CD4-positive, alpha-beta memory T cell (primary cell): ENCODE measurements around the gene ZFPM1. TPM values are rescaled to one million over a fixed set of nuclear protein-coding genes. Genes with fewer than 3 reads are reported as not detected.

ENCODE experiments used
- CTCF ChIA-PET: fragments of 350-600 bp; sonication (Branson Sonifier 250); formaldehyde crosslinking; loops from one replicate; lab custom pipeline; 2021; ENCODE audit warnings: inconsistent platforms; ENCODE audit not compliant: partially characterized antibody; lab: Charles Lee
- POLR2A ChIA-PET: fragments of 350-600 bp; sonication (Branson Sonifier 250); formaldehyde crosslinking; loops from one replicate; lab custom pipeline; 2021; ENCODE audit not compliant: partially characterized antibody; lab: Charles Lee
- DNase-seq, 5 donors: peaks; one replicate each; pipeline versions ENCODE4 v3.0.0 to v3.0.0-alpha.2; 2020 to 2022; ENCODE audit warnings: mixed read lengths in 1 of 5
- H3K27ac ChIP-seq: one replicate; pipeline ENCODE4 v1.7.0; 2013; ENCODE audit warnings: low read depth, low read length
- H3K27me3 ChIP-seq: 2 replicates; pipeline ENCODE4 v1.7.0; 2013; ENCODE audit warnings: mild to moderate bottlenecking, low read length, moderate library complexity; ENCODE audit not compliant: insufficient read depth
- H3K36me3 ChIP-seq: 2 replicates; pipeline ENCODE4 v1.7.0; 2013; ENCODE audit warnings: mild to moderate bottlenecking, low read length, moderate library complexity; ENCODE audit not compliant: insufficient read depth
- H3K4me1 ChIP-seq: 2 replicates; pipeline ENCODE4 v1.7.0; 2013; ENCODE audit warnings: mild to moderate bottlenecking, low read length, moderate library complexity; ENCODE audit not compliant: insufficient read depth
- H3K4me3 ChIP-seq, 2 donors: one replicate each; pipeline ENCODE4 v1.7.0; 2013; ENCODE audit warnings: low read length in 2 of 2, mild to moderate bottlenecking in 1 of 2
- H3K9me3 ChIP-seq, 2 donors: one replicate each; pipeline ENCODE4 v1.7.0; 2013; ENCODE audit warnings: low read length in 2 of 2, control low read depth in 1 of 2; ENCODE audit not compliant: control insufficient read depth in 1 of 2
- H3K27ac Mint-ChIP-seq, 7 donors: one replicate each; pipeline ENCODE4 v1.8.0; 2020 to 2021; ENCODE audit warnings: mixed read lengths in 7 of 7, mild to moderate bottlenecking in 6 of 7, inconsistent platforms in 3 of 7, moderate library complexity in 3 of 7
- H3K27me3 Mint-ChIP-seq, 2 donors: one replicate each; pipeline ENCODE4 v1.8.0; 2020 to 2021; ENCODE audit warnings: mixed read lengths in 2 of 2
- H3K36me3 Mint-ChIP-seq, 2 donors: one replicate each; pipeline ENCODE4 v1.8.0; 2020 to 2021; ENCODE audit warnings: mixed read lengths in 2 of 2, inconsistent platforms in 1 of 2, mild to moderate bottlenecking in 1 of 2
- H3K4me1 Mint-ChIP-seq, 4 donors: one replicate each; pipeline ENCODE4 v1.8.0; 2020 to 2021; ENCODE audit warnings: mixed read lengths in 4 of 4, mild to moderate bottlenecking in 1 of 4
- H3K4me3 Mint-ChIP-seq, 8 donors: one replicate each; pipeline ENCODE4 v1.8.0; 2020 to 2021; ENCODE audit warnings: mixed read lengths in 8 of 8, mild to moderate bottlenecking in 7 of 8, moderate library complexity in 6 of 8, inconsistent platforms in 3 of 8
- H3K9me3 Mint-ChIP-seq, 8 donors: one replicate each; pipeline ENCODE4 v1.8.0; 2020 to 2021; ENCODE audit warnings: mixed read lengths in 8 of 8, mild to moderate bottlenecking in 5 of 8, inconsistent platforms in 3 of 8, moderate library complexity in 1 of 8
- intact Hi-C: fragments of 100-400 bp; cut with micrococcal nuclease; formaldehyde crosslinking; loops from one replicate; pipeline ENCODE4 v1.15.1; 2023
- polyA plus RNA-seq, 2 donors: library from polyadenylated mRNA; unstranded; fragments of 300-500 nt; fragmentation: Illumina TruSeq; gene quantifications; one replicate each; pipeline ENCODE4 v1.2.3, GENCODE V29; 2021
- total RNA-seq, 2 experiments: library from RNA; stranded (reverse); gene quantifications; one replicate each; pipeline ENCODE4 v1.2.3, GENCODE V29; 2021

Gene ZFPM1
- total and polyA plus RNA-seq, 4 experiments from 2014 or later, result 0.07 to 20.5 (median 9.7) TPM

- Mint-ChIP-seq H3K4me3 (no peak overlapping the region), H3K36me3 (no peaks in the 10 kb centered on the region), H3K4me1 (peaks cover 2 to 4% (median 3%) of the 10 kb centered on the region in 4 donors), H3K27me3 (peaks cover 1 to 4% of the 10 kb centered on the region in 2 donors), H3K9me3 (peaks cover 0 to 3% (median 0%) of the 10 kb centered on the region in 8 donors), H3K27ac (no peak overlapping the region)
- intact Hi-C loops, result no loop called here
- Histone ChIP-seq H3K4me1 (peaks cover 4% of the 10 kb centered on the region), H3K4me3 (no peak overlapping the region), H3K9me3 (no peaks in the 10 kb centered on the region), H3K27me3 (no peaks in the 10 kb centered on the region), H3K27ac (no peak overlapping the region), H3K36me3 (no peaks in the 10 kb centered on the region)
- ChIA-PET POLR2A (no interaction called here), CTCF (interaction anchor here (0.9 to 1.3 kb wide), 2 partner anchors 114 to 606 kb away, joined by 3 to 5 read pairs; no protein-coding TSS in a partner anchor)
- no peak for DNase-seq
Measured at GRCh38 chr16:88558457-88559442, 105.7 kb downstream of the ZFPM1 start.

GRCh38 chr16:88560714-88561484 lies 107.8 kb downstream of the ZFPM1 start:
- CTCF ChIA-PET, result interaction anchor here (0.6 to 1.7 kb wide), 12 partner anchors 10 to 297 kb away, joined by 3 to 9 read pairs (median 4); partner anchors contain the start of genes APRT, GALNS, IL17C and TRAPPC2L
- no peak for DNase-seq
- Histone ChIP-seq H3K4me3 (no peak overlapping the region), H3K27ac (no peak overlapping the region), H3K36me3 (no peaks in the 10 kb centered on the region), H3K9me3 (no peaks in the 10 kb centered on the region), H3K4me1 (peaks cover 4% of the 10 kb centered on the region), H3K27me3 (no peaks in the 10 kb centered on the region)
- no peaks in the 10 kb centered on the region for H3K36me3 Mint-ChIP-seq
- H3K4me3 Mint-ChIP-seq, result no peak overlapping the region
- H3K27me3 Mint-ChIP-seq, result peaks cover 0 to 4% of the 10 kb centered on the region in 2 donors
- H3K4me1 Mint-ChIP-seq, result peaks cover 2 to 4% (median 3%) of the 10 kb centered on the region in 4 donors
- POLR2A ChIA-PET, result interaction anchor here (1.2 kb wide), 2 partner anchors 9 to 27 kb away, joined by 3 to 4 read pairs; partner anchors contain the start of gene ZC3H18
- intact Hi-C loops, result loop anchor here (5.0 kb wide), 1 partner anchor 606 kb away; no protein-coding TSS in a partner anchor
- peak overlapping the region in 1 of 7 donors; percentile 36 for H3K27ac Mint-ChIP-seq
- H3K9me3 Mint-ChIP-seq, result peaks cover 0 to 3% (median 0%) of the 10 kb centered on the region in 8 donors

GRCh38 chr16:88561485-88562359 lies 108.6 kb downstream of the ZFPM1 start:
- Histone ChIP-seq H3K4me1 (peaks cover 4% of the 10 kb centered on the region), H3K4me3 (no peak overlapping the region), H3K27me3 (no peaks in the 10 kb centered on the region), H3K9me3 (no peaks in the 10 kb centered on the region), H3K27ac (no peak overlapping the region), H3K36me3 (no peaks in the 10 kb centered on the region)
- DNase-seq, result peak; percentile 40 to 56 (median 50)
- CTCF ChIA-PET, result interaction anchor here (0.6 to 1.7 kb wide), 13 partner anchors 9 to 250 kb away, joined by 3 to 9 read pairs (median 4); partner anchors contain the start of genes APRT, IL17C and ZC3H18
- Mint-ChIP-seq H3K4me1 (peaks cover 2 to 4% (median 3%) of the 10 kb centered on the region in 4 donors), H3K27me3 (peaks cover 0 to 4% of the 10 kb centered on the region in 2 donors), H3K9me3 (no peaks in the 10 kb centered on the region), H3K4me3 (no peak overlapping the region), H3K27ac (peak overlapping the region in 3 of 7 donors; percentile 44 to 82 (median 57)), H3K36me3 (no peaks in the 10 kb centered on the region)
- POLR2A ChIA-PET, result interaction anchor here (1.2 kb wide), 2 partner anchors 8 to 28 kb away, joined by 3 to 4 read pairs; partner anchors contain the start of gene ZC3H18
- intact Hi-C loops, result loop anchor here (1.0 to 5.0 kb wide), 2 partner anchors 118 to 606 kb away; no protein-coding TSS in a partner anchor

- Mint-ChIP-seq H3K27ac (peak overlapping the region in 1 of 7 donors; percentile 40), H3K27me3 (no peaks in the 10 kb centered on the region), H3K36me3 (peaks cover 0 to 2% of the 10 kb centered on the region in 2 donors), H3K4me3 (no peak overlapping the region), H3K9me3 (peaks cover 0 to 2% (median 0%) of the 10 kb centered on the region in 8 donors), H3K4me1 (peaks cover 6 to 17% (median 12%) of the 10 kb centered on the region in 4 donors)
- no peak for DNase-seq
- intact Hi-C loops, result no loop called here
- Histone ChIP-seq H3K4me1 (peaks cover 18% of the 10 kb centered on the region), H3K36me3 (no peaks in the 10 kb centered on the region), H3K27ac (no peak overlapping the region), H3K27me3 (no peaks in the 10 kb centered on the region), H3K9me3 (no peaks in the 10 kb centered on the region), H3K4me3 (no peak overlapping the region)
- ChIA-PET CTCF (interaction anchor here (1.8 kb wide), 1 partner anchor 130 kb away, joined by 4 read pairs; no protein-coding TSS in a partner anchor), POLR2A (no interaction called here)
Measured at GRCh38 chr16:88566158-88566557, 113.1 kb downstream of the ZFPM1 start.

- peaks cover 8% of the 10 kb centered on the region for H3K36me3 ChIP-seq
- H3K4me1 Mint-ChIP-seq, result peaks cover 14 to 38% (median 26%) of the 10 kb centered on the region in 4 donors
- peak overlapping the region; percentile 78 to 91 (median 86) for H3K4me3 Mint-ChIP-seq
- no peaks in the 10 kb centered on the region for H3K27me3 ChIP-seq
- POLR2A ChIA-PET, result interaction anchor here (1.2 to 1.8 kb wide), 2 partner anchors 113 to 116 kb away, joined by 3 to 16 read pairs; partner anchors contain the start of gene ZFPM1
- H3K9me3 ChIP-seq, result no peaks in the 10 kb centered on the region
- CTCF ChIA-PET, result no interaction called here
- H3K27me3 Mint-ChIP-seq, result no peaks in the 10 kb centered on the region
- H3K27ac Mint-ChIP-seq, result peak overlapping the region in 6 of 7 donors; percentile 82 to 95 (median 86)
- peak overlapping the region; percentile 54 to 65 for H3K4me3 ChIP-seq
- H3K9me3 Mint-ChIP-seq, result peaks cover 0 to 2% (median 0%) of the 10 kb centered on the region in 8 donors
- DNase-seq, result no peak
- intact Hi-C loops, result no loop called here
- peaks cover 24% of the 10 kb centered on the region for H3K4me1 ChIP-seq
- peaks cover 0 to 21% of the 10 kb centered on the region in 2 donors for H3K36me3 Mint-ChIP-seq
- H3K27ac ChIP-seq, result peak overlapping the region; percentile 76
Measured at GRCh38 chr16:88568710-88569613, 115.9 kb downstream of the ZFPM1 start.
